ENCODE measurements around the gene CGB5.

DNA sequence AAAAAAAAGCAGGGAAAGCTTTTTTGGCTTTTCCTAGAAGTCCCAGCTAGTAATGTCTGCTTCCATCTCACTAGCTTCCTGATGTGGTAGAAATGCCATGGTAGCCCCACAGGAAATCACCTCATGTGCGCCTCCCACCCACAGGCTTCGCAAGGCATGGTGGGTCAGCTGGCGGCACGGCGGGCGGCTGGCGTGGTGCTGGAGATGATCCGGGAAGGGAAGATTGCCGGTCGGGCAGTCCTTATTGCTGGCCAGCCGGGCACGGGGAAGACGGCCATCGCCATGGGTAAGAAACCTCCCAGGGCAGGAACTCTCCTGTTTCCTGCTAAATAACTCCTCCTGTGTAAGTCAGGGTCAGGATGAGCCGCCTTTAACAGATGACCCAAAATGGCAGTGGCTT is 39.5 kb upstream of the CGB5 start:
- TF ChIP-seq, protein P1, sequence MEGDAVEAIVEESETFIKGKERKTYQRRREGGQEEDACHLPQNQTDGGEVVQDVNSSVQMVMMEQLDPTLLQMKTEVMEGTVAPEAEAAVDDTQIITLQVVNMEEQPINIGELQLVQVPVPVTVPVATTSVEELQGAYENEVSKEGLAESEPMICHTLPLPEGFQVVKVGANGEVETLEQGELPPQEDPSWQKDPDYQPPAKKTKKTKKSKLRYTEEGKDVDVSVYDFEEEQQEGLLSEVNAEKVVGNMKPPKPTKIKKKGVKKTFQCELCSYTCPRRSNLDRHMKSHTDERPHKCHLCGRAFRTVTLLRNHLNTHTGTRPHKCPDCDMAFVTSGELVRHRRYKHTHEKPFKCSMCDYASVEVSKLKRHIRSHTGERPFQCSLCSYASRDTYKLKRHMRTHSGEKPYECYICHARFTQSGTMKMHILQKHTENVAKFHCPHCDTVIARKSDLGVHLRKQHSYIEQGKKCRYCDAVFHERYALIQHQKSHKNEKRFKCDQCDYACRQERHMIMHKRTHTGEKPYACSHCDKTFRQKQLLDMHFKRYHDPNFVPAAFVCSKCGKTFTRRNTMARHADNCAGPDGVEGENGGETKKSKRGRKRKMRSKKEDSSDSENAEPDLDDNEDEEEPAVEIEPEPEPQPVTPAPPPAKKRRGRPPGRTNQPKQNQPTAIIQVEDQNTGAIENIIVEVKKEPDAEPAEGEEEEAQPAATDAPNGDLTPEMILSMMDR (IDR thresholded peaks at IDR 0.05): no peak
- no peak for TF ChIP-seq EZH2 (IDR thresholded peaks at IDR 0.05; ENCODE audit: borderline replicate concordance, insufficient read depth, low read depth, low read length, poor library complexity, severe bottlenecking)
